HEK293 (cell line): ENCODE measurements around the gene PACRG.

ENCODE experiments used
- CTCF ChIP-seq: fragments of 450-650 bp; formaldehyde crosslinking; IDR thresholded peaks from 2 replicates; pipeline ENCODE4 v1.5.1; 2016; ENCODE audit warnings: missing biosample characterization, missing genetic modification characterization
- PRDM1 ChIP-seq: fragments of 450-650 bp; formaldehyde crosslinking; IDR thresholded peaks from 2 replicates; pipeline ENCODE4; 2016; ENCODE audit warnings: missing biosample characterization, missing genetic modification characterization
- SP2 ChIP-seq: fragments of 450-650 bp; formaldehyde crosslinking; IDR thresholded peaks from 2 replicates; pipeline ENCODE4 v1.5.1; 2016; ENCODE audit warnings: missing biosample characterization, missing genetic modification characterization
- TCF7L2 ChIP-seq: IDR thresholded peaks from 2 replicates; pipeline ENCODE4 v1.6.1; 2011; ENCODE audit warnings: low read depth, mild to moderate bottlenecking, inconsistent platforms, low read length, moderate library complexity, borderline replicate concordance
- YY1 ChIP-seq: fragments of 450-650 bp; formaldehyde crosslinking; IDR thresholded peaks from 2 replicates; pipeline ENCODE4 v1.5.1; 2018; ENCODE audit warnings: missing biosample characterization, missing genetic modification characterization
- ZBTB11 ChIP-seq: fragments of 450-650 bp; formaldehyde crosslinking; conservative IDR thresholded peaks from 2 replicates; pipeline ENCODE4 v1.5.1; 2016; ENCODE audit warnings: low read depth, missing biosample characterization, missing genetic modification characterization
- ZIC2 ChIP-seq: fragments of 450-650 bp; formaldehyde crosslinking; IDR thresholded peaks from 2 replicates; pipeline ENCODE4 v1.5.1; 2016; ENCODE audit warnings: missing biosample characterization, missing genetic modification characterization
- ZNF214 ChIP-seq: fragments of 450-650 bp; formaldehyde crosslinking; IDR thresholded peaks from 2 replicates; pipeline ENCODE4 v1.5.1; 2017; ENCODE audit warnings: missing biosample characterization, mild to moderate bottlenecking, missing genetic modification characterization, borderline replicate concordance
- ZNF624 ChIP-seq: fragments of 450-650 bp; formaldehyde crosslinking; IDR thresholded peaks from 2 replicates; pipeline ENCODE4 v1.5.1; 2017; ENCODE audit warnings: missing biosample characterization, missing genetic modification characterization
- ZNF747 ChIP-seq: fragments of 450-650 bp; formaldehyde crosslinking; IDR thresholded peaks from 2 replicates; pipeline ENCODE4 v1.5.1; 2016; ENCODE audit warnings: missing biosample characterization, missing genetic modification characterization
- ZNF791 ChIP-seq: fragments of 450-650 bp; formaldehyde crosslinking; IDR thresholded peaks from 2 replicates; pipeline ENCODE4 v1.5.1; 2016; ENCODE audit warnings: missing biosample characterization, missing genetic modification characterization
- ZNF837 ChIP-seq: fragments of 450-650 bp; formaldehyde crosslinking; IDR thresholded peaks from 2 replicates; pipeline ENCODE4 v1.5.1; 2016; ENCODE audit warnings: missing biosample characterization, missing genetic modification characterization
- TF ChIP-seq, protein P1 (sequence below): fragments of 450-650 bp; formaldehyde crosslinking; IDR thresholded peaks from 2 replicates; pipeline ENCODE4 v1.5.1; 2017; ENCODE audit warnings: missing biosample characterization, missing genetic modification characterization
- TF ChIP-seq, protein P2 (sequence below): fragments of 450-650 bp; formaldehyde crosslinking; IDR thresholded peaks from 2 replicates; pipeline ENCODE4 v1.5.1; 2016; ENCODE audit warnings: missing biosample characterization, missing genetic modification characterization

DNA sequence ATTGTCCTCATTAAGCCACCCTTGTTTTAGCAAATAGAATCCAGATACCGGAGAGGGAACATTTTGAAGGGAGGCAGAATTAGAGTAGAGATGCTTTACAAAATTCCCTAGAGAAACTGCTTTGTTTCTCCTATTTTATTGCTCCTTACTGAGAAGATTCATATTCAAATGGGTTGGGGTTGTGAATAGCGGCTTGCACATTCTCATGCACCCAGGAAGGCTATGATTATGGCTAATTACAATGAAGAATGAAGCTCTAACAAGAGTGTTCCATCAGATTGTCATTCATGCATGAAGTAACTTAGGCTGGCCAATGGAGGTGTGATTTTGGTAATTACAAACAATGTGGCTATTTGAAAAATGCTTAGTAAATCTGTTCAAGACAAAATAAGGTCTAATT is 129.6 kb downstream of the PACRG start:
- TF ChIP-seq, protein P1, sequence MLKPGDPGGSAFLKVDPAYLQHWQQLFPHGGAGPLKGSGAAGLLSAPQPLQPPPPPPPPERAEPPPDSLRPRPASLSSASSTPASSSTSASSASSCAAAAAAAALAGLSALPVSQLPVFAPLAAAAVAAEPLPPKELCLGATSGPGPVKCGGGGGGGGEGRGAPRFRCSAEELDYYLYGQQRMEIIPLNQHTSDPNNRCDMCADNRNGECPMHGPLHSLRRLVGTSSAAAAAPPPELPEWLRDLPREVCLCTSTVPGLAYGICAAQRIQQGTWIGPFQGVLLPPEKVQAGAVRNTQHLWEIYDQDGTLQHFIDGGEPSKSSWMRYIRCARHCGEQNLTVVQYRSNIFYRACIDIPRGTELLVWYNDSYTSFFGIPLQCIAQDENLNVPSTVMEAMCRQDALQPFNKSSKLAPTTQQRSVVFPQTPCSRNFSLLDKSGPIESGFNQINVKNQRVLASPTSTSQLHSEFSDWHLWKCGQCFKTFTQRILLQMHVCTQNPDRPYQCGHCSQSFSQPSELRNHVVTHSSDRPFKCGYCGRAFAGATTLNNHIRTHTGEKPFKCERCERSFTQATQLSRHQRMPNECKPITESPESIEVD (tag by site-specific recombination) = no peak
- no peak for TF ChIP-seq ZNF747 (tag by site-specific recombination)
- no peak for TF ChIP-seq ZNF214
- no peak for TF ChIP-seq CTCF (tag by site-specific recombination)
- TF ChIP-seq PRDM1 (tag by site-specific recombination) = no peak
- TF ChIP-seq SP2 (tag by site-specific recombination) = no peak
- TF ChIP-seq, protein P2, sequence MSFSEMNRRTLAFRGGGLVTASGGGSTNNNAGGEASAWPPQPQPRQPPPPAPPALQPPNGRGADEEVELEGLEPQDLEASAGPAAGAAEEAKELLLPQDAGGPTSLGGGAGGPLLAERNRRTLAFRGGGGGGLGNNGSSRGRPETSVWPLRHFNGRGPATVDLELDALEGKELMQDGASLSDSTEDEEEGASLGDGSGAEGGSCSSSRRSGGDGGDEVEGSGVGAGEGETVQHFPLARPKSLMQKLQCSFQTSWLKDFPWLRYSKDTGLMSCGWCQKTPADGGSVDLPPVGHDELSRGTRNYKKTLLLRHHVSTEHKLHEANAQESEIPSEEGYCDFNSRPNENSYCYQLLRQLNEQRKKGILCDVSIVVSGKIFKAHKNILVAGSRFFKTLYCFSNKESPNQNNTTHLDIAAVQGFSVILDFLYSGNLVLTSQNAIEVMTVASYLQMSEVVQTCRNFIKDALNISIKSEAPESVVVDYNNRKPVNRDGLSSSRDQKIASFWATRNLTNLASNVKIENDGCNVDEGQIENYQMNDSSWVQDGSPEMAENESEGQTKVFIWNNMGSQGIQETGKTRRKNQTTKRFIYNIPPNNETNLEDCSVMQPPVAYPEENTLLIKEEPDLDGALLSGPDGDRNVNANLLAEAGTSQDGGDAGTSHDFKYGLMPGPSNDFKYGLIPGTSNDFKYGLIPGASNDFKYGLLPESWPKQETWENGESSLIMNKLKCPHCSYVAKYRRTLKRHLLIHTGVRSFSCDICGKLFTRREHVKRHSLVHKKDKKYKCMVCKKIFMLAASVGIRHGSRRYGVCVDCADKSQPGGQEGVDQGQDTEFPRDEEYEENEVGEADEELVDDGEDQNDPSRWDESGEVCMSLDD = no peak
- no peak for TF ChIP-seq TCF7L2
- TF ChIP-seq ZBTB11 (tag by site-specific recombination) = no peak
- TF ChIP-seq ZNF624 (tag by site-specific recombination) = no peak
- TF ChIP-seq ZIC2 (tag by site-specific recombination) = no peak
- no peak for TF ChIP-seq YY1
- no peak for TF ChIP-seq ZNF791 (tag by site-specific recombination)
- TF ChIP-seq ZNF837 = no peak
